Measurements from ENCODE around the gene RHOT1.
"Not testable (repeated sequence)": the region's sequence is repeated elsewhere in the genome, so short reads cannot be mapped to it uniquely, and the experiment has no call there.

RHOT1 gene

DNA sequence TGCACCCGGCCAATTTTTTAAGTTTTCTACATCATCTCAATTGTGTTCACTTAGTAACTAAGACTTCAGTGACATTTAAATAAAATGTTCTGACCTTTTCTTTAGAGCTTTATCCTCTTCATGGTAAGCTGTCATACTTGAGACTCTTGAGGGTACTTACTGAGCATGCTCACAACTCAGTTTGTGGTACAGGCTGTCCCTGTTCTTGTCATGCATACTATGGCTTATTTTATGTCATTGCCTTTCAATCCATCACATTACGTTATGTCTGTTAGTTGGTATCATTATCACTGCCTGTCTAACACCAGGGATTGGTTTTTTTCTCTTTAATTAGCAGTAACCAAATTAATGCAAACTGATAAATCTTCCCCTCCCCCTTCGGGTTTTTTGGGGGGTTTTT lies 81.4 kb downstream of the RHOT1 start:
- no peak for DNase-seq (ENCODE audit: low read depth in 1 of 2, low spot score in 1 of 2)

DNA sequence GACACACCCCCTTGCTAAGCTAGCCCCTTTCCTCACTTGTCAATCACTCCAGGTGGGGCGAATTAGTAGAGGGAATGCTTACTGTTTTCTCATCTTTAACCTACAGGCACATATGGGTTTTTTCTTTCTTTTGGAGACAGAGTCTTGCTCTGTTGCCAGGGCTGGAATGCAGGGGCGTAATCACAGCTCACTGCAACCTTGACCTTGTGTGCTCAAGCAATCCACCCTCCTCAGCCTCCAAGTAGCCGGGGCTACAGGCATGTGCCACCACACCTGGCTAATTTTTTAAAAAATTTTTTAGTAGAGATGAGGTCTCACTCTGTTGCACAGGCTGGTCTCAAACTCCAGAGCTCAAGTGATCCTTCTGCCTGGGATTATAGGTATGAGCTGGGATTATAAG lies 84.6 kb downstream of the RHOT1 start:
- DNase-seq (ENCODE audit: low read depth in 1 of 2, low spot score in 1 of 2): no peak

DNA sequence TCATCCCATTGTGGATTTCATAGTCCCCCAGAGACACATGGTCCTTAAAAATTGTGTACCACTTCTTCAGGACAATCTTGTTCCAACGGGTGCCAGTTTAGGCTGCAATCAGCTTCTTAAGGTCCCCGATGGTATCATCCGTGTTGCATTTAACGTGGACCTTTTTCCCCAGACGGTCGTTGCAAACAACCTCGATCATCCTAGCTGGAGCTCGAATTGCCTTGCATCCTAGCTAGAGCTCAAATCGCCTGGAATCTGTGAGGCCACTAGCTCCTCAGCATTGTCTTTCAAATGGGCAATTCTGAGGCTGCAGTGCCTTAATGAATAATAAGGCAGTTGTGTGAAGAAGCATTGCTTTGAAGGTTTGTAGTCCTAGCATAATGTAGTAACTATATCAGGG lies 85.6 kb downstream of the RHOT1 start:
- no peak for DNase-seq (ENCODE audit: low read depth in 1 of 2, low spot score in 1 of 2)

DNA sequence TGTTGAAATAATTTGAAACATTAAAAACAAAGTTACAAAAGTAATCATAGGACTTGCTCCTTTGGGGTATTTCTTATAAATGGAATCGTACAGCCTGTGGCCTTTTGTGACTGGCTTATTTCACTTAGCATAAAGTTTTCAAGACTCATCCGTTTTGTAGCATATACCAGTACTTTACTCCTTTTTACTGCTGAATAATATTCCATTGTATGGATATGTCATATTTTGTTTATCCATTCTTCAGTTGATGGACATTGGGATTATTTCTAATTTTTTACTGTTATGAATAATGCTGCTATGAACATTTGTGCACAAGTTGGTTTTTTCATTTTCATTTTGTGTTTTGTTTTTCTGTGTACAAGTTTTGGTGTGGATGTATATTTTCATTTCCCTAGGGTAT lies 93.3 kb downstream of the RHOT1 start:
- no peak for DNase-seq (ENCODE audit: low read depth in 1 of 2, low spot score in 1 of 2)

DNA sequence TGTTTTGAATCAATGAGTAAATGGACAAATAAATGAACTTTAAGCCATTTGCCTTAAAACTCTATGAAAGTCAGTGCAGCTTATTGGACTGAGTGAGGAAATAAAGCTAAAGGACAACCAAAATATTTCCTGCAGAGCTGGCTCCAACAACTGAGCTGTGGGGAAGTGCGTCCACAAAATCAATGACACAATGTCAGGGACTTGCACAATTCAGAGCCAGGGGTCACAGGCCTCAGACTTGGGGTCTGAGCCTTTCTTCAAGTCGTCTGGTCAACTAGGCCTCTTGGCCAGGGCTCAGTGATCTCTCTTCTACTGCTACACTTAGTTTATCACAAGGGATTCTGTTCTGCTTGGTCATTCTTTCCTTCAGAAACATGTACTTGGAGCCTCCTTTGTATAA lies 97.2 kb downstream of the RHOT1 start:
- DNase-seq (ENCODE audit: low read depth in 1 of 2, low spot score in 1 of 2): no peak

DNA sequence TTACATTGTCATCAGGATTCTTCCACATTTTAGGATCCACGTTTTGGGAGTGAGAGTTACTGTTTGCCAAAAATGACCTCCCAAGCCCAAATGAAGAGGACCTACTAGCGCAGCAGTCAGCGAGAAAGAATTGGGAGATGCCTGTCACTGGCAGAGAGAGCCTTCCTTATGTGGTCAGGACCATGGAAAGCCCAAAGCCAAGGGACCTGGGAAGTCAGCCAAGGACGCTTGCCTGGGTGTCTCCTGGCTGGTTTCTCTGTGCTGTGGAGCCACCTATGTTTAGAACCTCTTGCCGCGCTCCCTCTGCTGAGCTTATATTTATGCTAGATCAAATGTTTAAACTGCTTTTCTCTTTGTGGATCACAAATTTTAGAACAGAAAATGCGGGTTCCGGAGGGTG lies 98.4 kb downstream of the RHOT1 start:
- no peak for DNase-seq (ENCODE audit: low read depth in 1 of 2, low spot score in 1 of 2)

DNA sequence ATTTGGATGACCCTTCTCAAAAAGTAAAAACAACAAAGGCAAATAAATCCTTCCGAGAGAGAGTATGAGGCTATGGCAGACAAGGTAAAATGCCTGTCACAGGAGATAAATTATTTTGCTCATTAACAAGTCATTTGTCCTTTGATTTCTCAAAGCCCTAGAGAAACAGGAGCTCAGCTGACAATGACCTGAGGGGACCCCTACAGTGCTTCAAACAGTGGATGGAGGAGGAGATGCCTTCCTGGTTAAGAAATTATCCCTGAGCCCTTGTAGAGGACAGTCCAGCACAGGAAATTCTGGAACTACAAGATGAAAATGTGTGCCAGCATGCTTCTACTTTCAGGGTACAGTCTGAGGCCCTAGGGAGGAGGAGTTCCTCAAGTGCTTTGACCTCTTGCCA lies 99.3 kb downstream of the RHOT1 start:
- no peak for DNase-seq (ENCODE audit: low read depth in 1 of 2, low spot score in 1 of 2)

DNA sequence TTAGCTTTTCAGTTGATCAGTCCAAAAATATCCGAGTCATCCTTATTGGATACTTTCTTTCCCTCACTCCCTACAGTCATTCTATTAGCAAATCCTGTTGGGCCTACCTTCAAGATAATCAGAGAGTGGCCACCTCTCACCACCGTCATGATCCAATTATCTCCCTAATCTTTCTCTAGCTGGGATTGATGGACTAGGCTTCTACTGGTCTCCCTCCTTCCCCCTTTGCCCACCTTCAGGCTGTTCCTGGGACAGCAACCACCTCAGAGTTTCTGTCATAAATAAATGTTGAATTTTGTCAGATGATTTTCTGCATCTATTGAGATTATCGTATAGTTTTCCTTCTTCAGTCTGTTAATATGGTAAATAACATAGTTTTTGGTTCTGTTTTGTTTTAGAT lies 107.2 kb downstream of the RHOT1 start:
- DNase-seq (ENCODE audit: low read depth in 1 of 2, low spot score in 1 of 2): no peak

DNA sequence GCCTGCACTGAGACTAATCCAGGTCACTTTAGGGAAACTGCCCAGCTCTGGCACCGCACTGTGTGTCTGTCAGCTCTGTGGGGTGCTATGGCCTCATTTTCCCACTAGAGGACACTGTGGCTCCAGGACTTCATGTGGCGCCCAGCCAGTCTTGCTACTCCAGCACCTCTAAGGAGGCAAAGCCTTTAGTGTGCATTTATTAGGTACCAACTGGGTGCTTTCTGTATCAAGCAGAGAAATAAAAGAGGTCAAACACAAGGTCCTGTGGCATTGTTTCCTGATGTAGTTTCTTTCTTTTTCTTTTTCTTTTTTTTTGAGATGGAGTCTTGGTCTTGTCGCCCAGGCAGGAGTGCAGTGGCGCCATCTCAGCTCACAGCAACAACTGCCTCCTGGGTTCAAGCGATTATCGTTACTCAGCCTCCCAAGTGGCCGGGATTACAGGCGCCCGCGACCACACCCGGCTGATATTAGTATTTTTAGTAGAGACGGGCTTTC lies 110.9 kb downstream of the RHOT1 start:
- DNase-seq (ENCODE audit: low read depth in 1 of 2, low spot score in 1 of 2): peak; percentile 39 to 60

DNA sequence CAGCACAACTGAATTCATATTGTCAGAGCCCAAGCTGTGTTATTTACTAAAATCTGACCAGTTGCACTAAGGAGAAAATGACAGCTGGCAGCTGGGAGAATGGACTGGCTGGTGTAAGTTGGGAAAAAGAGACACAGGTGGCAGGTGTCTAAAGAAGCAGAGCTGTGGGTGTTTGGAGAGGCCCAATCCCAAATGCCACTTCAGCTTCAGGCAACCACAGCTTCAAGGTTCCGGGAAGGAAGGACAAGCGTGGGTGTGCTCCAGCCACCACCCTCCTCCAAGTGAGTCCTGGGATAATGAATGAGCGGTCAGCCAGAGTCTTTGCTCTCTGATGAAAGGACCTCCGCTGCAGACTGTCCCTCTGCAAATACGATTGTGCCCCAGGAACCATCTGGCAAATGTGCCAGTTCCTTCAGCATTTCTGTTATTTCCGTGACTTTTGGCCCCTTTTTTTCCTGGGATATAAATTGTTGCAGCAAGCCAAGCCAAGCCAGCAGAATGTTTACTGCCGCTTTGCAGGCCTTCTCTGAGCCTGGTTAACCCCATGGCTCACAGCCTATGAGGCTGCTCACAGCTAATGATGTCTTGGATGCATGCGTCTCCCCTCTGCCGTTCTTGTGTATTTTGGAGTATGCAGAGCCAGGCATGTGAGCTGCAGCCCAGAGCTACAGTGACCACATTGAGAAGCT lies 113.9 kb downstream of the RHOT1 start:
- DNase-seq (ENCODE audit: low read depth in 1 of 2, low spot score in 1 of 2): no peak

DNA sequence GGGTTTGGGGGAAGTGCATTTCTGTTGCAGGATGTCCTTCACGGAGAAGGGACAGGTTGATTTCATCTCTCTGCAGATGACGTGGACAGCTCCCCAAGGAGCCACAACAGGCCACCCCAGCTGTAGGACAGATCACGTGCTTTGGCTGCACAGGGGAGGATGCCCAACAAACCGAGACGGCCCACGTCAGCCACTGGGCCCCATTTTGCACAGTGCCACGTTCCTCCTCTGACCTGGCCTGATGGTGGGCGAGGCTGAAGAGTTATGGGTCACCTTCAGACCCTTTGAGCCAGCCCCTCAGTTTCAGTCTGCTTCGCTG lies 114.4 kb downstream of the RHOT1 start:
- DNase-seq (ENCODE audit: low read depth in 1 of 2, low spot score in 1 of 2): no peak

DNA sequence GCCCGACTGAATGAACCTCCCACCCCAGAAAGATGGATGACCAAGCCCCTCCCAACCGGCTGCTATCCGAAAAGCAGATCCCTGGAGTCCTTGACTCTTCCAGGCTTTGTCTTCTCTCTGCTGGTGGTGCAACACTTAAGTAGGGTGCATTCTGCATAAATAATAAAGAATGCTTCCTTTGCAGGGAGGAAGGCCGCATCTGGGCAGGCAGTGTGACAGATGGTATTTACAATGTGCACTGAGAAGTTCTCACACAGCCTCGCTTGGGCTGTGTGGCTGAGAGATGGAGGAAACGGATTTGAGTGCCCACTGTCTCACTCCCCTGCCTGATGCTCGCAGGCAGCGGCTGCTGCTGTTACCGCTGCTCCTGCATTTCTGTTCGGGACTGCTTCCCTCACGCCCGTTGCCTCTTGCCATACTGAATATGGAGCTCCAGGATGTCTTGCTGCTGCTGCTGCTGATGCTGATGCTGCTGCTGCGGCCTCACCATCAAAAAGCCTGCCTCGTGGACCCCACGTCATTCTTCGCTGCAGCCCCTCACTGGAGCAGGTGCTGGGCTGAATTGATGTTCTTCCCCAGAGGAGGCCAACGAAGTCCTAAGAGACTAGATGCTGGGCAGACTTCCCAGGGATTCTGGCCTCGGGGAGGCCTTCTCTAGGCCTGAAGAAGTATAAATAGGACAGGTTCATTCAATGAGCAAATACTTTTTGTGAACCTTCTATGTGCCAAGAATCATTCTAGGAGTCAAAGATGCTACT lies 116.3 kb downstream of the RHOT1 start:
- no peak for DNase-seq (ENCODE audit: low read depth in 1 of 2, low spot score in 1 of 2)

DNA sequence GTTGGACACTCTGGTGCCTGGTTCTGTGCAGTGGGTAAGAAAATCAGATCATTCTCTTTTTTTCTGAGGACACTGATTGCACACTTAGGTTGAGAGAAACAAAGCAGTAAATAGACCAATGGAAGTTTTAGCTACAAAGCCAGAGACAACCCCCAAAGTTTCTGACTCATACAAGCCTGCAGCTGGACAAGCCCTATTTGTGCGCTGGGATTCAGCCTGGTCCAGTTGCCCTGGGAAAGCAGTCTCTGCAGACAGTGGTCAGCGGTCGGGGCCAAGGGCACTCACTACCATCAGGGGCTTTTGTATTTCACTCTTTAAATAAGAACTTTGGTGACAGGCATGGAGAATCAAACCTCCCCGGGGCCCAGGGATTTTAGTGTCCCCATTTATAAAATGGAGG lies 117.3 kb downstream of the RHOT1 start:
- no peak for DNase-seq (ENCODE audit: low read depth in 1 of 2, low spot score in 1 of 2)

DNA sequence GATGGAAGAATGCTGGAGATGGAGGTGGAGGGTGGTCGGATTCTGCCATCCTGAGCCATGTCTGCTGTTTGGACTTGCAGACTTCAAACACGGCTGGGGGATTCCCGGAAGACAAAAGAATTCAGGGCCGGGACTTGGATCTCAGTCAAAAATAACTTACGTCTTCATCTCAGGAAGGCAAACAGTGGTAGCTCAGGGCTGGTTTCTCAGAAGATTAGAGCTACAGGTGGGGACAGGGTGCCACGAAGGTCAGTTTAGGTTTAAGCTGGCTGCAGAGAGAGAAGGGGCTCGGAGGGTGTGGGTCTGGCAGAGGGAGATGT lies 119.1 kb downstream of the RHOT1 start:
- DNase-seq (ENCODE audit: low read depth in 1 of 2, low spot score in 1 of 2): no peak

DNA sequence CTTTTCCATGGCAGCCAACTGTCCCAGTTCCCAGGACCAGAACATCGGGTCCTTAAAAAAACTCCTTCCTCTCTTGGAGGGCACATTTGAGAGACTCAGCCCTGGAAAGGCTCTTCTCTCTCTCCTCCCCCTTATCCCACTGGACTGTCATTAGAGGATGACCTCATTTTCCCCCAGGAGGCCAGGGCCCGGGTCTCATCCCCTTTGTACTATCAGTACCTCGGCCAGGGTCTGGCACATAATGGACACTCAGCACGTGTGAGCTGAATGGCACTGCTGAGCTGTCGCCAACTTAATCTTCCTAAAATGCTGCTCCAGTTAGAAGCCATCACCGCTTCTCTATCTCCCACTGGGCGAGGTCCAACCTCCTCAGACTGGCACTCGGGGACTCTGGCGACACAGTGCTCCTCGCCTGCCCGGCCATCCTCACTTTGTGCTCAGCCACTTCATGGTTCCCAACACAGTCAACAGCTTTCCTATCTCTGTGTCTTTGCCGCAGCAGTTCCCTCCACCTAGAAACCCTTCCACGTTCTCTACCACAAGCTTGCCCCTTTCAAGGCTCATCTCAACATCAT lies 119.7 kb downstream of the RHOT1 start:
- no peak for DNase-seq (ENCODE audit: low read depth in 1 of 2, low spot score in 1 of 2)

DNA sequence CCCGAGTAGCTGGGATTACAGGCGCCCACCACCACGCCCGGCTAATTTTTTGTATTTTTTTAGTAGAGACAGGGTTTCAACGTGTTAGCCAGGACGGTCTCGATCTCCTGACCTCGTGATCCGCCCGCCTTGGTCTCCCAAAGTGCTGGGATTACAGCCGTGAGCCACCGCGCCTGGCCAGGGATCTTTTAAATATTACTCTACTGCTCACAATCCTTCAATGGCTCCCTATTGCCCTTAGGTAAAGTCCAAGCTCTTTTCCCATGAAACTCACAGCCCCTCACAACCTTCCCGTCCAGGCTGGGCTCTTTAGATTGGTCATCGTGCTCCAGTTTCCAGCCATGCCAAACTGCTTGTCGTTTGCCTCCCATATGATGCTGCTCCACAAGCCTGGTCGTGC lies 121.2 kb downstream of the RHOT1 start:
- DNase-seq (ENCODE audit: low read depth in 1 of 2, low spot score in 1 of 2): not testable (repeated sequence)

DNA sequence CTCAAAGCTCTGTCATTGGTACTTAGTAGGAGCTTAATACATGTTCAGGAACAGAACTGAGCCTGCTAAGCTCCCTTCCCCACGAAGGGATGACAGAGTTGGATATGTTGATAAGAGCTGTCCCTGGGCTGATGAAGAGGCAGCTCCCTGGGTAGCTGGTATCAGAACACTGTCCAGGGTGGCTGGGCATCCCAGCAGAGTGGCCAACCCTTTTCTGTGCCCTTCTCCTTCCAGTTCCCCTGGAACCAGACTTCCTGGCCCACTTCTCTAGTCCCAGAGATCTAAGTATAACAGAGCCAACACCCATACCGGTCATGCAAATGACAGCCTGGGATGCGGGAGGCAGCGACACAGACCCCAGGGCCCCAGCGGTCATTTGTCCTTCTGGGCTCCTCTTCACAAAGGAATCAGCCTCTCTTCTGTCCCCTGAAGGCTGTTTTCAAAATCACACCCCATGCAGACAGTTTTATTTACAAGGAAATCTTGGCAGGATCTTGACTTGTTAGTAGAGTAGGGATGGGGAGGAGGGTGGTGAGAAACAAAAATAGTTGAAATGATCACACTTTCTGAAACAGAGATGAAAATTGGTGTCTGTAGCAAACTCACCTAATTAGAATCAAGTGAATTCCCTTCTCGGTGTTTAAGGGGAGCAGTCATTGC lies 122.0 kb downstream of the RHOT1 start:
- no peak for DNase-seq (ENCODE audit: low read depth in 1 of 2, low spot score in 1 of 2)

DNA sequence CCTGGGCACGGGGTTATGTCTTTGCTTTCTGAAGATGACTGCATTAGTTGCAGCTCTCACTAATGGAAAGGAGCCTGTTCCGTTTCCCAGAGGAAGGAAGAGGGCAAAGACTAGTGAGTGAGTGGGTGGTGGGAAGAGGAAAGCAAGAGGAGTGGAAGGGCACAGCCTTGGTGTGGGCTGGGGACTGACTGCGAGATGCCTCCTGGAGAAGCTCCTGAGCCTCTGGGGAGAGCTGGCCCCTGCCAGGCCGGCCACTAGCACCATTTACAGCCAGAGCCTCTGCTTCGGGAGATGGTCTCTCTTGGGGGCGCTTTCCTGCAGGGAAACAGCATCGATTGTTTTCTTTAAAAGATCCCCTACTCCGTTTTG lies 122.5 kb downstream of the RHOT1 start:
- DNase-seq (ENCODE audit: low read depth in 1 of 2, low spot score in 1 of 2): no peak

DNA sequence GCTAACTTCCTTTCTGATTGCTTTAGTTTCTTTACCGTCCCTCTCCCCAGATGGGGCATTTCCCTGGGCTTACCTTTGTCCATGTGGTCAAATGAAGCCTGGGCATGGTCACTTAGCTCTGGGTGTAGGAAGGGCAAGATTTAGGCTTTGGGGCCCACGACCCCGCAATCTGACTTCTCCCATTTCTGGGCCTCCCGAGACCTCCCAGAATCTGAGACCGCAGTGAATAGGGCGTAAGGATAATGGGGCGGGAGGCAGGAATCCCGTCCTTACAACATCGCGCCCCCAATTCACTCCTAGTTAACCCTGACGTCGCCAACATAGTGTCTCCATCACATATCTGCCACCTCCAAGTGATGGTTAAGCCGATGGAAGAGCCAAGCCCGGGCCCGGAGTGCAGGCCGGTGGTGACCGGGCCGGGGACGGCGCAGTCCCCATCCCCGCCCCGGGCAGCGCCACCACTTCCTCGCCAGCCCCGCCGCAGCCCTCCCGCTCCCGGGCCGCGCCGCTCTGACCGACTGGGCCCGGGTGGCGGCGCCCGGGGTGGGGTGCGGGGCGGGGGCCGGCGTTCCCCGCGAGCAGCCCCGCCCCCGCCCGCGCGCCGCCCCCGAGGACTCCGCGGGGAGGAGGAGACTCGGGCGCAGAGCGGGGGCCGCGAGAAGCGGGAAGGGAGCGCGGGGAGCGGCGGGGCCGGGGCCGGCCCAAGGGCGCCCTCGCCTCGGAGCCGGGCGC lies 123.1 kb downstream of the RHOT1 start, which contains the start of gene RHBDL3:
Gene RHBDL3 (plus strand): TSS at position 641 of the 732 bp plus-strand sequence. CDS start 358 bp downstream, outside the sequence.
- DNase-seq (ENCODE audit: low read depth in 1 of 2, low spot score in 1 of 2): no peak

DNA sequence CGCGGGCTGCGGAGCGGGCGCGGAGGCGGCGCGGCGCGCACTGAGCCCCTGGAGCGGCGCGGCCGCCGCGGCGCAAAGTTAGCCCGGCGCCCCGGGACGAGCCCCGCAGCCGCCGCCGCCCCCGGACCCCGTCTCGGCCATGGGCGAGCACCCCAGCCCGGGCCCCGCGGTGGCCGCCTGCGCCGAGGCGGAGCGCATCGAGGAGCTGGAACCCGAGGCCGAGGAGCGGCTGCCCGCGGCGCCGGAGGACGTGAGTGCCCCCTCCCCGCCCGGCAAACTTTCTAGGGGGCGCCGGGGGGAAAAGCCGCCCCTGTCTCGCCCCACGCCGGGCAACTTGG lies 123.7 kb downstream of the RHOT1 start:
- no peak for DNase-seq (ENCODE audit: low read depth in 1 of 2, low spot score in 1 of 2)

All from activated CD4-positive, alpha-beta T cell treated with anti-CD3 and anti-CD28 coated beads, Interleukin-2, amount 50 U/mL, for 24 hours (primary cell).